Neuronal stem cell (in vitro differentiated cells): ENCODE data around the gene ST6GALNAC3.

Source experiments
- DNase-seq: peaks from one replicate; pipeline ENCODE4 v3.0.0-alpha.2; 2013; ENCODE audit warnings: low spot score
- H2AFZ ChIP-seq: one replicate; pipeline ENCODE4 v1.6.1; 2013; ENCODE audit warnings: mild to moderate bottlenecking, low read length, inconsistent platforms
- H2AK5ac ChIP-seq: 2 replicates; pipeline ENCODE4 v1.6.1; 2013; ENCODE audit warnings: low read depth, mild to moderate bottlenecking, inconsistent platforms, low read length, moderate library complexity, mixed read lengths
- H2BK120ac ChIP-seq: 2 replicates; pipeline ENCODE4 v1.6.1; 2013; ENCODE audit warnings: low read depth, mild to moderate bottlenecking, inconsistent platforms, low read length, moderate library complexity, mixed read lengths
- H2BK12ac ChIP-seq: one replicate; pipeline ENCODE4 v1.6.1; 2013; ENCODE audit warnings: low read length, inconsistent platforms
- H2BK15ac ChIP-seq: 2 replicates; pipeline ENCODE4 v1.6.1; 2013; ENCODE audit warnings: mild to moderate bottlenecking, low read length, inconsistent platforms, mixed read lengths
- H2BK5ac ChIP-seq: one replicate; pipeline ENCODE4 v1.6.1; 2013; ENCODE audit warnings: inconsistent platforms, mild to moderate bottlenecking, low read length, moderate library complexity
- H3K14ac ChIP-seq: one replicate; pipeline ENCODE4 v1.6.1; 2013; ENCODE audit warnings: low read length, inconsistent platforms
- H3K18ac ChIP-seq: 2 replicates; pipeline ENCODE4 v1.6.1; 2013; ENCODE audit warnings: low read length, inconsistent platforms
- H3K23ac ChIP-seq: 2 replicates; pipeline ENCODE4 v1.6.1; 2013; ENCODE audit warnings: low read depth, mild to moderate bottlenecking, mixed read lengths, low read length, inconsistent platforms; ENCODE audit not compliant: poor library complexity
- H3K27ac ChIP-seq: replicated peaks from 3 replicates; pipeline ENCODE4 v1.5.1; 2013; ENCODE audit warnings: low read length, inconsistent platforms
- H3K27me3 ChIP-seq, 3 experiments: 2 replicates each; pipeline ENCODE4 v1.6.1; 2013; ENCODE audit warnings: low read length in 3 of 3, mild to moderate bottlenecking in 2 of 3, inconsistent platforms in 1 of 3, low read depth in 1 of 3, mixed read lengths in 1 of 3, moderate library complexity in 1 of 3; ENCODE audit not compliant: control insufficient read depth in 3 of 3, insufficient read depth in 3 of 3
- H3K36me3 ChIP-seq, 2 donors: replicated peaks in 1 of 2; 2 replicates each; pipeline ENCODE4 v1.6.1; 2013; ENCODE audit warnings: low read length in 2 of 2; ENCODE audit not compliant: control insufficient read depth in 2 of 2, insufficient read depth in 2 of 2
- H3K4ac ChIP-seq: 2 replicates; pipeline ENCODE4 v1.6.1; 2013; ENCODE audit warnings: inconsistent platforms, mild to moderate bottlenecking, low read length, moderate library complexity
- H3K4me1 ChIP-seq, 2 donors: 1 replicate in 1 of 2; 2 replicates in 1 of 2; pipeline ENCODE4 v1.6.1; 2013; ENCODE audit warnings: low read length in 2 of 2, low read depth in 1 of 2; ENCODE audit not compliant: control insufficient read depth in 2 of 2, insufficient read depth in 1 of 2
- H3K4me2 ChIP-seq: one replicate; pipeline ENCODE4 v1.6.1; 2013; ENCODE audit warnings: mild to moderate bottlenecking, low read length, inconsistent platforms; ENCODE audit not compliant: insufficient read depth, poor library complexity, severe bottlenecking
- H3K4me3 ChIP-seq, 2 donors: 2 replicates each; pipeline ENCODE4 v1.5.1; 2013; ENCODE audit warnings: low read length in 2 of 2, mild to moderate bottlenecking in 2 of 2, inconsistent platforms in 1 of 2, moderate library complexity in 1 of 2
- H3K79me1 ChIP-seq: one replicate; pipeline ENCODE4 v1.6.1; 2013; ENCODE audit warnings: low read depth, mild to moderate bottlenecking, inconsistent platforms, low read length, moderate library complexity
- H3K9ac ChIP-seq: one replicate; pipeline ENCODE4 v1.6.1; 2013; ENCODE audit warnings: mild to moderate bottlenecking, low read depth, low read length, inconsistent platforms; ENCODE audit not compliant: poor library complexity
- H3K9me3 ChIP-seq, 2 donors: replicated peaks in 1 of 2; 2 replicates each; pipeline versions ENCODE3 to v1.6.1; 2013; ENCODE audit warnings: low read length in 2 of 2, mild to moderate bottlenecking in 2 of 2, inconsistent platforms in 1 of 2, low read depth in 1 of 2, mixed read lengths in 1 of 2, moderate library complexity in 1 of 2; ENCODE audit not compliant: control insufficient read depth in 2 of 2, insufficient read depth in 1 of 2
- H4K8ac ChIP-seq: one replicate; pipeline ENCODE4 v1.6.1; 2013; ENCODE audit warnings: low read depth, mild to moderate bottlenecking, inconsistent platforms, low read length, moderate library complexity
- H4K91ac ChIP-seq: one replicate; pipeline ENCODE4 v1.6.1; 2013; ENCODE audit warnings: low read length, low read depth, mild to moderate bottlenecking, inconsistent platforms; ENCODE audit not compliant: poor library complexity
- WGBS, 2 donors: extraction: QIAGEN DNeasy Blood & Tissue Kit; methylation state at CpG; one replicate each; pipeline ENCODE4 v1.1.7; 2013; ENCODE audit warnings: missing lambda C conversion rate in 2 of 2, mixed read lengths in 1 of 2; ENCODE audit not compliant: insufficient read length in 2 of 2, insufficient replicate concordance in 1 of 2; ENCODE audit errors: extremely low coverage in 2 of 2; 5-methylcytosine and 5-hydroxymethylcytosine counted together

The ST6GALNAC3 gene

DNA sequence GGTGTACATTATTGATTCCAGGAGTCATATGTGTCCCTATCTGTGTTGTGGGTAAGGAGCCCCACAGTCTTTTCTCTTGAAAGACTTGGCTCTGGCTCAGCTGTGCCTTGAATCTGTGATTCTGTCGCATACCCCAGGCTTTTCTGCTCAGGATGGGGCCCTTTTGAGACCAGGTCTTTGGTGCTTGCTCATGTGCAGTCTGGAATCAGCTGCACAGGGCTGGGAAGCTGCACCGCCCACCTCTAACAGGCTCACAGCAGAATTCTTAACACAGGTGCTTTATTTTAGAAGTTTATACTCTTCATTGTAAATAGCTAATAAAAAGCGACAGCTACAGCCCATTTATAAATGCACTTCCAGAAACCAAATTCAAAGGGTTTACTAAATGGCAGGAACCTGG, 61.3 kb downstream of the ST6GALNAC3 start:
- WGBS, 2 donors, result no CpG with 5 or more reads among the region's 3 CpGs
- Histone ChIP-seq H2AFZ (no peak overlapping the region), H2BK12ac (no peak overlapping the region), H3K4me3 (no peak overlapping the region), H3K9me3 (no peaks in the 10 kb centered on the region), H2BK120ac (no peak overlapping the region), H4K8ac (no peak overlapping the region), H3K79me1 (no peaks in the 10 kb centered on the region), H3K4me1 (peaks cover 0 to 6% of the 10 kb centered on the region in 2 donors), H3K9ac (no peak overlapping the region), H3K18ac (no peak overlapping the region), H3K27me3 (no peaks in the 10 kb centered on the region), H2BK15ac (no peak overlapping the region), H3K14ac (no peak overlapping the region), H3K23ac (no peak overlapping the region), H3K4ac (no peak overlapping the region), H3K4me2 (no peak overlapping the region), H2BK5ac (no peak overlapping the region), H2AK5ac (no peak overlapping the region), H4K91ac (no peak overlapping the region), H3K36me3 (no peaks in the 10 kb centered on the region), H3K27ac (no peak overlapping the region)
- DNase-seq, result no peak

- Histone ChIP-seq H2AK5ac (no peak overlapping the region), H3K79me1 (no peaks in the 10 kb centered on the region), H3K9ac (no peak overlapping the region), H3K4me2 (no peak overlapping the region), H3K14ac (no peak overlapping the region), H3K18ac (no peak overlapping the region), H2AFZ (no peak overlapping the region), H2BK120ac (no peak overlapping the region), H4K91ac (no peak overlapping the region), H2BK5ac (no peak overlapping the region), H3K4me3 (no peak overlapping the region), H3K4ac (no peak overlapping the region), H3K36me3 (no peaks in the 10 kb centered on the region), H2BK15ac (no peak overlapping the region), H3K23ac (no peak overlapping the region), H3K4me1 (peaks cover 0 to 9% of the 10 kb centered on the region in 2 donors), H3K9me3 (no peaks in the 10 kb centered on the region), H4K8ac (no peak overlapping the region), H3K27ac (no peak overlapping the region), H2BK12ac (no peak overlapping the region), H3K27me3 (no peaks in the 10 kb centered on the region)
- WGBS, 2 donors, result no CpG with 5 or more reads among the region's 3 CpGs
- DNase-seq, result no peak
Observed at GRCh38 chr1:76136894-76137293, 62.3 kb downstream of the ST6GALNAC3 start.

GRCh38 chr1:76137746-76138145, 63.2 kb downstream of the ST6GALNAC3 start:
- H2BK15ac ChIP-seq, result no peak overlapping the region
- no peak overlapping the region for H2BK120ac ChIP-seq
- no peak overlapping the region for H3K4me3 ChIP-seq
- no peak overlapping the region for H3K23ac ChIP-seq
- H2AK5ac ChIP-seq, result no peak overlapping the region
- no peak overlapping the region for H4K91ac ChIP-seq
- peaks cover 0 to 14% of the 10 kb centered on the region in 2 donors for H3K4me1 ChIP-seq
- H3K14ac ChIP-seq, result no peak overlapping the region
- no peaks in the 10 kb centered on the region for H3K9me3 ChIP-seq
- H4K8ac ChIP-seq, result no peak overlapping the region
- no peaks in the 10 kb centered on the region for H3K36me3 ChIP-seq
- no peak overlapping the region for H2BK12ac ChIP-seq
- no CpG with 5 or more reads among the region's 3 CpGs for WGBS, 2 donors
- DNase-seq, result no peak
- no peak overlapping the region for H2BK5ac ChIP-seq
- no peak overlapping the region for H3K4me2 ChIP-seq
- H3K9ac ChIP-seq, result no peak overlapping the region
- H2AFZ ChIP-seq, result no peak overlapping the region
- no peaks in the 10 kb centered on the region for H3K27me3 ChIP-seq
- H3K27ac ChIP-seq, result no peak overlapping the region
- H3K18ac ChIP-seq, result no peak overlapping the region
- H3K79me1 ChIP-seq, result no peaks in the 10 kb centered on the region
- no peak overlapping the region for H3K4ac ChIP-seq

GRCh38 chr1:76138217-76138616, 63.7 kb downstream of the ST6GALNAC3 start:
- Histone ChIP-seq H2BK5ac (no peak overlapping the region), H4K8ac (no peak overlapping the region), H3K27ac (no peak overlapping the region), H3K36me3 (no peaks in the 10 kb centered on the region), H3K9ac (no peak overlapping the region), H2AK5ac (no peak overlapping the region), H2AFZ (no peak overlapping the region), H2BK15ac (no peak overlapping the region), H3K23ac (no peak overlapping the region), H3K4me1 (peaks cover 0 to 14% of the 10 kb centered on the region in 2 donors), H3K79me1 (no peaks in the 10 kb centered on the region), H3K9me3 (no peaks in the 10 kb centered on the region), H3K18ac (no peak overlapping the region), H4K91ac (no peak overlapping the region), H3K4me2 (no peak overlapping the region), H3K4ac (no peak overlapping the region), H3K27me3 (no peaks in the 10 kb centered on the region), H2BK12ac (no peak overlapping the region), H3K14ac (no peak overlapping the region), H2BK120ac (no peak overlapping the region), H3K4me3 (no peak overlapping the region)
- no CpG with 5 or more reads among the region's 1 CpG for WGBS, 2 donors
- no peak for DNase-seq
